DND-41 (cell line): Measurements from ENCODE around the gene APC.

Experiments
- EZH2 ChIP-seq: IDR thresholded peaks from 3 replicates; pipeline ENCODE4 v1.6.1; 2012; ENCODE audit warnings: borderline replicate concordance, low read depth, mild to moderate bottlenecking, moderate library complexity, low read length, inconsistent platforms; ENCODE audit not compliant: severe bottlenecking
- TF ChIP-seq, protein P1 (sequence below): IDR thresholded peaks from 2 replicates; pipeline ENCODE4 v1.5.1; 2012; ENCODE audit warnings: borderline replicate concordance, low read length, moderate library complexity, mild to moderate bottlenecking; ENCODE audit not compliant: poor library complexity, severe bottlenecking; ENCODE audit errors: extremely low read depth

DNA sequence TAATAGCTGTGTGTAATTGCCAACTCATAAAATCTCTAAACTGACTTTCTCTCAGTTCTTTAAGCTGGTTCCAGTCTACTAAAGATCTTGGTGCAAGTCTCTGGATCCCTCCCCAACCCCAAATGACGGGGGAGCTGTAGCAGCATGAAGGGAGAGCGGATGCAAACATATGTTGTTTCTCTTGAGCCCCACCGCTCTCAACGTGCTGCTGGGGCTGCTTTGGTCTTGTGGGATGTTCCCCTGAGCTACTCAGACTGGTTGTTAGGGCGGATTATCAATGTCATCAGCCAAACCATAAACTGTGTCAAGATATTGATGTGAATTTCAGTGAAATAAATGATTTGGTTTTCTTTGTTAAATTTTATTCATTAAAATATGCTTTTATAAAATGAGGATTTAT, 40.9 kb upstream of the APC start:
- TF ChIP-seq, protein P1, sequence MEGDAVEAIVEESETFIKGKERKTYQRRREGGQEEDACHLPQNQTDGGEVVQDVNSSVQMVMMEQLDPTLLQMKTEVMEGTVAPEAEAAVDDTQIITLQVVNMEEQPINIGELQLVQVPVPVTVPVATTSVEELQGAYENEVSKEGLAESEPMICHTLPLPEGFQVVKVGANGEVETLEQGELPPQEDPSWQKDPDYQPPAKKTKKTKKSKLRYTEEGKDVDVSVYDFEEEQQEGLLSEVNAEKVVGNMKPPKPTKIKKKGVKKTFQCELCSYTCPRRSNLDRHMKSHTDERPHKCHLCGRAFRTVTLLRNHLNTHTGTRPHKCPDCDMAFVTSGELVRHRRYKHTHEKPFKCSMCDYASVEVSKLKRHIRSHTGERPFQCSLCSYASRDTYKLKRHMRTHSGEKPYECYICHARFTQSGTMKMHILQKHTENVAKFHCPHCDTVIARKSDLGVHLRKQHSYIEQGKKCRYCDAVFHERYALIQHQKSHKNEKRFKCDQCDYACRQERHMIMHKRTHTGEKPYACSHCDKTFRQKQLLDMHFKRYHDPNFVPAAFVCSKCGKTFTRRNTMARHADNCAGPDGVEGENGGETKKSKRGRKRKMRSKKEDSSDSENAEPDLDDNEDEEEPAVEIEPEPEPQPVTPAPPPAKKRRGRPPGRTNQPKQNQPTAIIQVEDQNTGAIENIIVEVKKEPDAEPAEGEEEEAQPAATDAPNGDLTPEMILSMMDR = no peak
- no peak for TF ChIP-seq EZH2
